HepG2 (cell line): ENCODE measurements around the gene DENND10. TPM values are rescaled to one million over a fixed set of nuclear protein-coding genes. Genes with fewer than 3 reads are reported as not detected.

Experiments used
- ESRRA ChIP-seq: sonication (generic); formaldehyde crosslinking; IDR thresholded peaks from 2 replicates; pipeline ENCODE4 v1.5.1; 2020; ENCODE audit warnings: mild to moderate bottlenecking, low read depth, missing genetic modification reagents
- GPN1 ChIP-seq: sonication (generic); formaldehyde crosslinking; IDR thresholded peaks from 2 replicates; pipeline ENCODE4 v1.5.1; 2020; ENCODE audit warnings: missing genetic modification reagents, borderline replicate concordance
- GTF2F1 ChIP-seq: fragments of 150-350 bp; IDR thresholded peaks from 2 replicates; pipeline ENCODE4 v1.6.1; 2014; ENCODE audit warnings: low read length
- HDAC2 ChIP-seq: sonication (generic); formaldehyde crosslinking; IDR thresholded peaks from 2 replicates; pipeline ENCODE4 v1.4.0; 2020; ENCODE audit warnings: missing genetic modification reagents
- KMT2B ChIP-seq: IDR thresholded peaks from 2 replicates; pipeline ENCODE4 v1.6.1; 2016; ENCODE audit warnings: missing genetic modification reagents, missing compliant biosample characterization
- MLLT10 ChIP-seq: sonication (generic); formaldehyde crosslinking; IDR thresholded peaks from 2 replicates; pipeline ENCODE4 v1.4.0; 2020; ENCODE audit warnings: missing genetic modification reagents
- MXD4 ChIP-seq: IDR thresholded peaks from 2 replicates; pipeline ENCODE4 v1.6.1; 2016; ENCODE audit warnings: mild to moderate bottlenecking, missing biosample characterization, missing genetic modification reagents
- NR1H2 ChIP-seq: sonication (generic); formaldehyde crosslinking; IDR thresholded peaks from 2 replicates; pipeline ENCODE4 v1.8.1; 2022; ENCODE audit warnings: low read depth, missing genetic modification reagents, borderline replicate concordance
- PRPF4 ChIP-seq: fragments of 200-400 bp; formaldehyde crosslinking; IDR thresholded peaks from 2 replicates; pipeline ENCODE4 v1.6.1; 2016; ENCODE audit warnings: low read length, low read depth; ENCODE audit not compliant: poor library complexity, severe bottlenecking
- SMARCE1 ChIP-seq: fragments of 450-650 bp; IDR thresholded peaks from 2 replicates; pipeline ENCODE4 v1.6.1; 2017; ENCODE audit warnings: borderline replicate concordance
- ZNF296 ChIP-seq: sonication (generic); formaldehyde crosslinking; conservative IDR thresholded peaks from 2 replicates; pipeline ENCODE4 v1.5.0; 2020; ENCODE audit warnings: mild to moderate bottlenecking, missing genetic modification reagents
- ZNF383 ChIP-seq: sonication (generic); formaldehyde crosslinking; IDR thresholded peaks from 2 replicates; pipeline ENCODE4 v1.4.0; 2020; ENCODE audit warnings: missing genetic modification reagents, mild to moderate bottlenecking, borderline replicate concordance
- ZNF484 ChIP-seq: sonication (generic); formaldehyde crosslinking; IDR thresholded peaks from 2 replicates; pipeline ENCODE4 v1.5.1; 2020; ENCODE audit warnings: mild to moderate bottlenecking, low read depth, missing genetic modification reagents, borderline replicate concordance
- ZNF674 ChIP-seq: sonication (generic); formaldehyde crosslinking; IDR thresholded peaks from 2 replicates; pipeline ENCODE4 v1.5.0; 2020; ENCODE audit warnings: low read depth, mild to moderate bottlenecking, missing genetic modification reagents
- polyA plus RNA-seq, 8 experiments: library from polyadenylated mRNA; depleted of rRNA in 3 of 8; stranded (reverse) in 7 of 8; unstranded in 1 of 8; fragments of >200 nt; fragmentation: Illumina TruSeq in 4 of 8; extraction: Trizol in 4 of 8; gene quantifications; 2 replicates each; pipeline versions ENCODE4 v1.2.1 to v1.2.3, GENCODE V29; 2011 to 2016; ENCODE audit warnings: low read depth in 4 of 8, missing spikeins in 1 of 8, mixed read lengths in 1 of 8; ENCODE audit not compliant: insufficient read depth in 1 of 8
- total RNA-seq, 5 experiments: library from RNA; depleted of rRNA; stranded (reverse); fragments of >200 nt; fragmentation: Illumina TruSeq; extraction: Trizol; gene quantifications; 2 replicates each; pipeline ENCODE4 v1.2.3, GENCODE V29; 2016; ENCODE audit warnings: low read depth in 1 of 5
- TF ChIP-seq, protein P1 (sequence below): sonication (generic); formaldehyde crosslinking; IDR thresholded peaks from 2 replicates; pipeline ENCODE4 v1.4.0; 2020; ENCODE audit warnings: low read depth, mild to moderate bottlenecking, missing genetic modification reagents
- TF ChIP-seq, protein P2 (sequence below): sonication (generic); formaldehyde crosslinking; IDR thresholded peaks from 2 replicates; pipeline ENCODE4 v1.8.0; 2022; ENCODE audit warnings: missing genetic modification reagents, mild to moderate bottlenecking, inconsistent platforms, borderline replicate concordance
- TF ChIP-seq, protein P3 (sequence below): sonication (generic); formaldehyde crosslinking; IDR thresholded peaks from 2 replicates; pipeline ENCODE4 v1.5.1; 2020; ENCODE audit warnings: missing genetic modification reagents, mild to moderate bottlenecking, borderline replicate concordance
- TF ChIP-seq, protein P4 (sequence below): sonication (generic); formaldehyde crosslinking; IDR thresholded peaks from 2 replicates; pipeline ENCODE4 v1.4.0; 2020; ENCODE audit warnings: missing genetic modification reagents, borderline replicate concordance
- TF ChIP-seq, protein P5 (sequence below): sonication (generic); formaldehyde crosslinking; IDR thresholded peaks from 2 replicates; pipeline ENCODE4 v1.5.0; 2020; ENCODE audit warnings: missing genetic modification reagents
- TF ChIP-seq, protein P6 (sequence below): sonication (generic); formaldehyde crosslinking; IDR thresholded peaks from 2 replicates; pipeline ENCODE4 v1.4.0; 2020; ENCODE audit warnings: mild to moderate bottlenecking, missing genetic modification reagents
- TF ChIP-seq, protein P7 (sequence below): sonication (generic); formaldehyde crosslinking; IDR thresholded peaks from 2 replicates; pipeline ENCODE4 v1.4.0; 2020; ENCODE audit warnings: missing genetic modification reagents, mild to moderate bottlenecking, borderline replicate concordance

Gene DENND10
- total and polyA plus RNA-seq, 2 of the 13 experiments (the other 11 are each of a cell fraction or from before 2014, with no cell fraction given): 43.7 to 78.8 TPM

DNA sequence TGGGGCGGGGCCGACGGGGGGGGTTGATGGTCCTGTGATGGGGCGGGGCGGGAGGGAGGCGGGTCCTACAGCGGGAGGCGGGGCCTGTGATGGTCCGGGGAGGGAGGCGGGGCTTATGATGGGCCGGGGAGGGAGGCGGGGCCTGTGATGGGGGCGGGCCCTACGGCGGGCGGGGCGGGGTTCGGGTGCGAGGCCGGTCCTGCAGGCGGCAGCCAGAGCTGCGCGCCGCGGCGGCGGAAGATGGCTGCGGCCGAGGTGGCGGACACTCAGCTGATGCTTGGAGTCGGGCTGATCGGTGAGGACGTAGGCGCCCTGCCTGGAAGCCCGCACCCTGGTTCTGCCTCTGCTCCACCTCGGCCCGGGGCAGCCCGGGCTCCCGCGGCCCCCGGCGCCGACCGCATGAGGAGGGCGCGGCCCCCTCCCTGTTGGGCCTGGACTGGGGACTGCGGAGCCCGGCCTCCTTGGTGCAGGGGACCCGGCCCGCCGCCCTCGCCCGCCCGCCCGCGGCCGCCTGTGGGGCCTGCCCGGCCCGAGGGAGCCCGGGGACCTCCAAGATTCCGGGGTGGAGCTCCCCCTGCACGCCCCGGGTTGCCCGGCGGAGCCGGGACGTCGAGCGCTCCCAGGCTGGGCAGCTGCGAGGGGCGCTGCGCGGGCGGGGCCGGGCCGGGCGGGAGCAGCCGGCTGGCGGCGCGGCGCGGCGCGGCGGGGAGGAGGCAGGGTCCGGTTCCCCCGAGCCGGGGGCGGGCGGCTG, at the start of gene DENND10 (continued):
- no peak for TF ChIP-seq PRPF4
- TF ChIP-seq, protein P1, sequence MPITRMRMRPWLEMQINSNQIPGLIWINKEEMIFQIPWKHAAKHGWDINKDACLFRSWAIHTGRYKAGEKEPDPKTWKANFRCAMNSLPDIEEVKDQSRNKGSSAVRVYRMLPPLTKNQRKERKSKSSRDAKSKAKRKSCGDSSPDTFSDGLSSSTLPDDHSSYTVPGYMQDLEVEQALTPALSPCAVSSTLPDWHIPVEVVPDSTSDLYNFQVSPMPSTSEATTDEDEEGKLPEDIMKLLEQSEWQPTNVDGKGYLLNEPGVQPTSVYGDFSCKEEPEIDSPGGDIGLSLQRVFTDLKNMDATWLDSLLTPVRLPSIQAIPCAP (CRISPR knock-in tag): no peak
- TF ChIP-seq, protein P2, sequence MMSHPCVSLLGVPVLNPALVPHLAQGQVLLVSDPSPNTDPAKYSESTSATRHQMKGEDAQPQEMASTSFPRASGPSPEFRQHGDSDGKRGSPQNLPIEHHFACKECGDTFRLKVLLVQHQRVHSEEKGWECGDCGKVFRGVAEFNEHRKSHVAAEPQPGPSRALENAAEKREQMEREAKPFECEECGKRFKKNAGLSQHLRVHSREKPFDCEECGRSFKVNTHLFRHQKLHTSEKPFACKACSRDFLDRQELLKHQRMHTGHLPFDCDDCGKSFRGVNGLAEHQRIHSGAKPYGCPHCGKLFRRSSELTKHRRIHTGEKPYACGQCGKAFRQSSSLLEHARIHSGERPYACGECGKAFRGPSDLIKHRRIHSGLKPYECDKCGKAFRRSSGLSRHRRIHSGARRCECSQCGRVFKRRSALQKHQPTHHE: 0 out of 2 replicates have a peak, but pooled peaks have one; percentile 47
- no peak for TF ChIP-seq GPN1
- TF ChIP-seq ZNF383: no peak
- TF ChIP-seq KMT2B (CRISPR knock-in tag): peak; percentile 41; the same call in 1 of the 2 replicates
- no peak for TF ChIP-seq MXD4
- TF ChIP-seq ZNF484 (CRISPR knock-in tag): no peak
- TF ChIP-seq, protein P3, sequence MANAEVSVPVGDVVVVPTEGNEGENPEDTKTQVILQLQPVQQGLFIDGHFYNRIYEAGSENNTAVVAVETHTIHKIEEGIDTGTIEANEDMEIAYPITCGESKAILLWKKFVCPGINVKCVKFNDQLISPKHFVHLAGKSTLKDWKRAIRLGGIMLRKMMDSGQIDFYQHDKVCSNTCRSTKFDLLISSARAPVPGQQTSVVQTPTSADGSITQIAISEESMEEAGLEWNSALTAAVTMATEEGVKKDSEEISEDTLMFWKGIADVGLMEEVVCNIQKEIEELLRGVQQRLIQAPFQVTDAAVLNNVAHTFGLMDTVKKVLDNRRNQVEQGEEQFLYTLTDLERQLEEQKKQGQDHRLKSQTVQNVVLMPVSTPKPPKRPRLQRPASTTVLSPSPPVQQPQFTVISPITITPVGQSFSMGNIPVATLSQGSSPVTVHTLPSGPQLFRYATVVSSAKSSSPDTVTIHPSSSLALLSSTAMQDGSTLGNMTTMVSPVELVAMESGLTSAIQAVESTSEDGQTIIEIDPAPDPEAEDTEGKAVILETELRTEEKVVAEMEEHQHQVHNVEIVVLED (CRISPR knock-in tag): no peak
- TF ChIP-seq, protein P4, sequence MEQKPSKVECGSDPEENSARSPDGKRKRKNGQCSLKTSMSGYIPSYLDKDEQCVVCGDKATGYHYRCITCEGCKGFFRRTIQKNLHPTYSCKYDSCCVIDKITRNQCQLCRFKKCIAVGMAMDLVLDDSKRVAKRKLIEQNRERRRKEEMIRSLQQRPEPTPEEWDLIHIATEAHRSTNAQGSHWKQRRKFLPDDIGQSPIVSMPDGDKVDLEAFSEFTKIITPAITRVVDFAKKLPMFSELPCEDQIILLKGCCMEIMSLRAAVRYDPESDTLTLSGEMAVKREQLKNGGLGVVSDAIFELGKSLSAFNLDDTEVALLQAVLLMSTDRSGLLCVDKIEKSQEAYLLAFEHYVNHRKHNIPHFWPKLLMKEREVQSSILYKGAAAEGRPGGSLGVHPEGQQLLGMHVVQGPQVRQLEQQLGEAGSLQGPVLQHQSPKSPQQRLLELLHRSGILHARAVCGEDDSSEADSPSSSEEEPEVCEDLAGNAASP (CRISPR knock-in tag): 0 out of 2 replicates have a peak, but pooled peaks have one; percentile 29
- TF ChIP-seq ZNF296 (CRISPR knock-in tag): no peak
- TF ChIP-seq, protein P5, sequence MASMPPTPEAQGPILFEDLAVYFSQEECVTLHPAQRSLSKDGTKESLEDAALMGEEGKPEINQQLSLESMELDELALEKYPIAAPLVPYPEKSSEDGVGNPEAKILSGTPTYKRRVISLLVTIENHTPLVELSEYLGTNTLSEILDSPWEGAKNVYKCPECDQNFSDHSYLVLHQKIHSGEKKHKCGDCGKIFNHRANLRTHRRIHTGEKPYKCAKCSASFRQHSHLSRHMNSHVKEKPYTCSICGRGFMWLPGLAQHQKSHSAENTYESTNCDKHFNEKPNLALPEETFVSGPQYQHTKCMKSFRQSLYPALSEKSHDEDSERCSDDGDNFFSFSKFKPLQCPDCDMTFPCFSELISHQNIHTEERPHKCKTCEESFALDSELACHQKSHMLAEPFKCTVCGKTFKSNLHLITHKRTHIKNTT (CRISPR knock-in tag): no peak
- TF ChIP-seq, protein P6, sequence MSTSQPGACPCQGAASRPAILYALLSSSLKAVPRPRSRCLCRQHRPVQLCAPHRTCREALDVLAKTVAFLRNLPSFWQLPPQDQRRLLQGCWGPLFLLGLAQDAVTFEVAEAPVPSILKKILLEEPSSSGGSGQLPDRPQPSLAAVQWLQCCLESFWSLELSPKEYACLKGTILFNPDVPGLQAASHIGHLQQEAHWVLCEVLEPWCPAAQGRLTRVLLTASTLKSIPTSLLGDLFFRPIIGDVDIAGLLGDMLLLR (CRISPR knock-in tag): no peak
- TF ChIP-seq SMARCE1: no peak
- no peak for TF ChIP-seq NR1H2 (CRISPR knock-in tag)
- no peak for TF ChIP-seq GTF2F1
- TF ChIP-seq, protein P7, sequence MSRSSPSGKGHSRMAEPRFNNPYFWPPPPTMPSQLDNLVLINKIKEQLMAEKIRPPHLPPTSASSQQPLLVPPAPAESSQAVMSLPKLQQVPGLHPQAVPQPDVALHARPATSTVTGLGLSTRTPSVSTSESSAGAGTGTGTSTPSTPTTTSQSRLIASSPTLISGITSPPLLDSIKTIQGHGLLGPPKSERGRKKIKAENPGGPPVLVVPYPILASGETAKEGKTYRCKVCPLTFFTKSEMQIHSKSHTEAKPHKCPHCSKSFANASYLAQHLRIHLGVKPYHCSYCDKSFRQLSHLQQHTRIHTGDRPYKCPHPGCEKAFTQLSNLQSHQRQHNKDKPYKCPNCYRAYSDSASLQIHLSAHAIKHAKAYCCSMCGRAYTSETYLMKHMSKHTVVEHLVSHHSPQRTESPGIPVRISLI (CRISPR knock-in tag): no peak
- no peak for TF ChIP-seq ZNF674 (CRISPR knock-in tag)
- no peak for TF ChIP-seq MLLT10 (CRISPR knock-in tag)
- TF ChIP-seq ESRRA (CRISPR knock-in tag): no peak
- peak; percentile 26; the same call in 1 of the 2 replicates for TF ChIP-seq HDAC2
